ENCODE results near the gene ANKRD52.
"Not testable (repeated sequence)": the region's sequence is repeated elsewhere in the genome, so short reads cannot be mapped to it uniquely, and the experiment has no call there.

ANKRD52 gene

GRCh38 chr12:56278905-56279304 lies 20.7 kb upstream of the ANKRD52 start:
- no peak overlapping the region for H3K4me3 ChIP-seq (replicated peaks; ENCODE audit: insufficient read depth, low read length)
- no peak overlapping the region for H3K27ac ChIP-seq (replicated peaks)
- H3K27me3 ChIP-seq (ENCODE audit: insufficient read depth, poor library complexity, severe bottlenecking) = no peaks in the 10 kb centered on the region
- DNase-seq (ENCODE audit: low read depth in 1 of 2, low spot score in 1 of 2) = no peak
- TF ChIP-seq CTCF (IDR thresholded peaks at IDR 0.05; ENCODE audit: insufficient read depth, low read length) (no peak), SPI1 (IDR thresholded peaks at IDR 0.05; ENCODE audit: borderline replicate concordance, low read depth) (no peak), GABPA (IDR thresholded peaks at IDR 0.05; ENCODE audit: low read depth) (no peak), REST (IDR thresholded peaks at IDR 0.05; ENCODE audit: insufficient replicate concordance, low read depth) (no peak), POLR2AphosphoS5 (IDR thresholded peaks at IDR 0.05; ENCODE audit: low read depth) (no peak)

GRCh38 chr12:56274299-56274698 lies 16.1 kb upstream of the ANKRD52 start:
- no peaks in the 10 kb centered on the region for H3K27me3 ChIP-seq (ENCODE audit: insufficient read depth, poor library complexity, severe bottlenecking)
- H3K27ac ChIP-seq (replicated peaks) = no peak overlapping the region
- H3K4me3 ChIP-seq (replicated peaks; ENCODE audit: insufficient read depth, low read length) = no peak overlapping the region
- DNase-seq (ENCODE audit: low read depth in 1 of 2, low spot score in 1 of 2) = no peak
- no peak for TF ChIP-seq CTCF (IDR thresholded peaks at IDR 0.05; ENCODE audit: insufficient read depth, low read length)
- TF ChIP-seq SPI1 (IDR thresholded peaks at IDR 0.05; ENCODE audit: borderline replicate concordance, low read depth) = no peak
- no peak for TF ChIP-seq POLR2AphosphoS5 (IDR thresholded peaks at IDR 0.05; ENCODE audit: low read depth)
- no peak for TF ChIP-seq REST (IDR thresholded peaks at IDR 0.05; ENCODE audit: insufficient replicate concordance, low read depth)
- no peak for TF ChIP-seq GABPA (IDR thresholded peaks at IDR 0.05; ENCODE audit: low read depth)

- DNase-seq (ENCODE audit: low read depth in 1 of 2, low spot score in 1 of 2); H3K4me3 ChIP-seq (replicated peaks; ENCODE audit: insufficient read depth, low read length); H3K27ac ChIP-seq (replicated peaks); H3K27me3 ChIP-seq (ENCODE audit: insufficient read depth, poor library complexity, severe bottlenecking): not testable (repeated sequence)
Observed at GRCh38 chr12:56272468-56272867, 14.3 kb upstream of the ANKRD52 start.

- Histone ChIP-seq H3K4me3 (replicated peaks; ENCODE audit: insufficient read depth, low read length) (no peak overlapping the region), H3K27ac (replicated peaks) (no peak overlapping the region), H3K27me3 (ENCODE audit: insufficient read depth, poor library complexity, severe bottlenecking) (no peaks in the 10 kb centered on the region)
- TF ChIP-seq CTCF (IDR thresholded peaks at IDR 0.05; ENCODE audit: insufficient read depth, low read length) = peak; percentile 33
- no peak for TF ChIP-seq REST (IDR thresholded peaks at IDR 0.05; ENCODE audit: insufficient replicate concordance, low read depth)
- no peak for DNase-seq (ENCODE audit: low read depth in 1 of 2, low spot score in 1 of 2)
Observed at GRCh38 chr12:56271031-56271430, 12.8 kb upstream of the ANKRD52 start.
